HG02623 (cell line): ENCODE data around the gene INPP5D.

Experiments used
- ATAC-seq: cut with Tn5 transposase; IDR thresholded peaks from one replicate; pipeline ENCODE4 v1.9.1; 2021; ENCODE audit warnings: moderate library complexity; ENCODE audit not compliant: unreplicated experiment

The INPP5D gene

DNA sequence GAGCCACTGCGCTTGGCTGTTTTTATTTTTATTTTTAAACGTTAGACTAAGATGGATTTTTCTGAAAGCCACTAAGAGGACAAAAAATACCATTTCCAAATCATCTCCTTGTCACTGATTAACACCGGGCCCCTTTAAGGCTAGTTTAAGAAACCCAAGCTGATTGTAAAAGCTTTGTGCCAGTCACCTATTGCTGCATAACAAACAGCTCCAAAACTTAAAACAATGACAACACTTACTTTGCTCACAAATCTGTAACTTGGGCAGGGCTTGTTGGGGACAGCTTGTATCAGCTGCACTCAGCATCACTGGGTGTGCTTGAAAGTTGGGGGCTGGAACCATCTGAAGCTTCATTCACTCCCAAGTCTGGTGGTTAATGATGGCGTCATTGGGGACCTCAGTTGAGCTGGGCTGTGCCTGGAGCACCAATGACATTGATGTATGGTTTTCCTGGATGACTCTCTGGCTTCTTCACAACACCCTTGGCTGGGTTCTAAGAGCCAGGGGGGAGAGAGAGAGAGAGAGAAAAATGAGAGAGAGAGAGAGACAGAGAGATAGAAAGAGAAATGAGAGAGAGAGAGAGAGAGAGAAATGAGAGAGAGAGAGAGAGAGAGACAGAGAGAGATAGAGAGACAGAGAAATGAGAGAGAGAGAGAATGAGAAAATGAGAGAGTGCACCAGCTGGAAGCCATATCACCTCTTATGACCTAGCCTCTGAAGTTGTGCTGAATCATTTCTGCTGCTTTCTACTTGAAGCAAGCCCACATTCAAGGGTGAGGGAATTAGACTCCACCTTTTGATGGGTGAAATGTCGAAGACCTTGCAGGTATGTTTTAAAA is 165.3 kb downstream of the INPP5D start:
- ATAC-seq, result no peak

DNA sequence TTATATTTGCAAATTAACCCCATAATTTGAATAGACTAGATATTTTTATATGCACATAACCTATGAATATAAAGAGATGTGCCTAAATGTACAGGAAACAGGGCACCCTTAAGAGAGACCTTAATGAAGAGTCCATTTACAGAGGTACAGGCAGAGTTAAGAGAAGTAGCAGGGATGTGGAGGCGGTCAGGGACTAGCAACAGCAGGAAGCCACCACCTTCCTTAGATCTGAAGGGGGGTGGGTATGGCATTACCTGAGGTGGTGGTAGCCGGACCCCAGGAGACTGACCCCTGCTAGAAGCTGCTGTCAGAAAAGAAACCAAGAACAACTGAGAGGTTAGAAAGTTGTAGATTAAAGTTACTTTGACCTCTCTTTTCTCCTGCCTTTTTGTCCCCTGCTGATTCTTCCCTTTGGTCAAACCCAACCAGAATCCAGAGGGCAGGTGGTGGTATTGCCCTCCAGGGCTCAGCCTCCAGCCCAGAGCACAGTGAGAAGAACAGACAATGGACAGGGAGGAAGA is 166.4 kb downstream of the INPP5D start:
- ATAC-seq, result no peak

DNA sequence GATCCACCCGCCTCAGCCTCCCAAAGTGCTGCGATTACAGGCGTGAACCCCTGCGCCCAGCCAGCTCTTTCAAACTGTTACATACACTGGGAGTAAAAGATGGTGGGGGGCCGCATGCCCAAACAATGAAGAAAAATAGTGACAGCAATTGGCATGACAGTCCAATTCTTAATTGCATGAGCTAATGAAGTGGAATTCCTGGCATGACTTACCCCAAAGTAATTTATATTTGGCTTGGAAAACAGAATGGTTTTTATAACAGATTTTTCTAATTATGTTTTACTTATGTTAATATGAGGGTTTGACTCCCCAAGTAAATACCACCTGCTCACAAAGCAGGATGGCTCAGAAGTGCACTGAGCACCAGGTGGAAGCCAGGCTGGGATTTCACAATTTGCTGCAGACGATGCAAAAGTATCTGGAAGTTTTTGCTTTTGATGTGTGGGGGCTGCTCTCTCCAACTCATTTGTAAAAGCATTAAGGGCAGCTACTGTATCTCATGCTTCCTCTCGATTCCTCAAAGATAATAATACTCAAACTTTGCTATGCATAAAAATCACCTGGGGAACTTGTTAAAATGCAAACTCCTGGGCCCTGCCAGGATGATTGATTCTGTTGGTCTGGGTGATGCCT is 167.3 kb downstream of the INPP5D start:
- no peak for ATAC-seq

DNA sequence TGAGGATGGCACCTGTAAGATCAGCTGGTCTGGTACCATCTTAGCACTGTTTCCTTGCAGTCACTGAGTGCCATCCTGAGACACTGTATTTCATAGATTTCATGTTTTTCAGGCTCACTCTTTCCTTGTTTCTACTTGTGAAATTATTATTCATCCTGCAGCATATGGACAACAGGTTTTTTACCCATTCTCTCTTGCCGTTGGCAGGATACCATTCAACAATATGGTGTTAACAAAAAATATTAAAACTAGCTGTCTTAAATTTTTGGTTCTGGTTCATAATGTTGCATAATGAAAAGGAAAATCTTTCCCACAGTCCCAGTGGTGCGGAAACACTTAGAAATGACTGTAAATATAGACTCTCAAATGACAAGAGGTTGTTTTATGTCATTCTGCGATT is 168.2 kb downstream of the INPP5D start:
- ATAC-seq, result no peak

DNA sequence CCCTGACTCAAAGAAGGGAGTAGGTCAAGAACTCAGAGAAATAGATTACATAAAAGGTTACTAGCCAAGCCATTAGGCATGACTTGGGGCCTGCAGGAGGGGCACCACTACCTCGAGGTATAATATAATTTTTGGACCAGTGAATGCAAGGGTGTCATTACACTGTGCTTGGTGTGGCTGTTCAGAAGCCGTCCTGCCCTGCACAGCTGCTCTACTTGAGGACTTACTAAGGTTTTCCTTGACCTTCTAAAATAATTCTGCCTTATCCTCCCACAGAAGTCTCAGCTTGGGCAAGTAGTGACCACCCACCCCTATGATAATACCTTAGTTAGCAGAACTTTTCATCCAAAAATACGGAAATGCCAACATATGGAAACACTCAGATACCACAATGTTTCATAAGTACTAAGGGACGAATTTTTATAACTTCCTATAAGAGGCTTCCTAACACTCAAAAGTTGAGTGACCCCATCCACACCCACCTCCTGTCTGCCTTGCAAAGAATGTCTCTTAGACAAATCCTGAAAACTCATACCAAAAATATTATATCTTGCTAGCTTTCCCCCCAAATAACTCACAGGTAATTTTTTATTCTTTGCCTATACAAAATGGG is 173.6 kb downstream of the INPP5D start:
- ATAC-seq, result no peak

DNA sequence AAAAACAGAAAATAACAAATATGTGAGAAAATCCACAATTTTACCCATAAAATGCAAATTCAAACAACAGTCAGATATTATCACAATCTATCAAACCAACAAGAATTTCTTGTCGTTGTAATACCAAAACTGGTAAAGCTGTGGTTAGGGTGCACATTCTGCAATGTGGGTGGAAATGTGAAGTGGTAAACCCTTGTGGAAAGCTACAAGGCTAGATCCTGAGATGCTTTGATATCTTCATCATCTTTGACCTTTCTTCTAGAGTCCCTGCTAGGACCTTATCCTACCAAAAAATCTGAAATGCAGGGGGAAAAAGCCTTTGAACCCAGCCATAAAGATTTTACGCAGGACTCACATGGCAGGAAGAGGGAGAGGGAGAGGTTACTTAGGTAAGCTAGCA is 174.1 kb downstream of the INPP5D start:
- no peak for ATAC-seq

DNA sequence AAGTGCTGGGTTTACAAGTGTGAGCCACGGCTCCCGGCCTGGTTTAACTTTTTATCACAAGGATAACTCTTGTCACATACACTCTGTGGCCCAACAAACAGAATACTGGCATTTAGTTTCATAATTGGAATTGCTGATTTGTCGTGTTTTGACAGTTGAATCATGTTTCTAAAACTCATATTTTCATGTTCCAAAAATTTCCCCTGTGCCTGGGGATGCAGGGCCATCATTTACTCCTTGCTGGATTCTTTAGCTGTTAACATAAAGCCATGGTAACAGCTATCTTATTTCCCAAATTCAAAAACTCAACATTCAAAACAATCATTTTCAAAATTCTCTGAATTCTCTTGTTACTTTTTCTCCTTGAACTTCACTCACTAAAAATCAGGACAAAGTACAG is 174.9 kb downstream of the INPP5D start:
- no peak for ATAC-seq

DNA sequence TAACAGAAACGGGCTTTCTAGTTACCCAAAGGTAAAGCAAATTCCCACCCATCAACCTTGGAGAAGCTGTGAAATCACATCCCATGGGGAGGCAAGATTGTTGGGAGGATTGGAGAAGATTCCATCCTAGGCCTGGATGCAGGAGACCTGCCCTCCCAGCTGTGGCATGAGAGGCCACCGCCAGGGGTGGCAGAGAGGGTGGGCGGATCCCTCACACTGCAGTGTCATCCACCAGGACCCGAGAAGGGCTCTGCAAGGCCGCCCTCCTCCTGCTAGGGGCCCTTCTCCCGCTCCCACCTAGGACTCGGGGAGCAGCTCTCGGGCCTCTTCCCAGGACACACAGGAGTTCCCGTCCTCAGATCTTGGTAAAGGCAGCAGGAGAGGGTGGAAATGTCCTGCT is 175.8 kb downstream of the INPP5D start:
- no peak for ATAC-seq

DNA sequence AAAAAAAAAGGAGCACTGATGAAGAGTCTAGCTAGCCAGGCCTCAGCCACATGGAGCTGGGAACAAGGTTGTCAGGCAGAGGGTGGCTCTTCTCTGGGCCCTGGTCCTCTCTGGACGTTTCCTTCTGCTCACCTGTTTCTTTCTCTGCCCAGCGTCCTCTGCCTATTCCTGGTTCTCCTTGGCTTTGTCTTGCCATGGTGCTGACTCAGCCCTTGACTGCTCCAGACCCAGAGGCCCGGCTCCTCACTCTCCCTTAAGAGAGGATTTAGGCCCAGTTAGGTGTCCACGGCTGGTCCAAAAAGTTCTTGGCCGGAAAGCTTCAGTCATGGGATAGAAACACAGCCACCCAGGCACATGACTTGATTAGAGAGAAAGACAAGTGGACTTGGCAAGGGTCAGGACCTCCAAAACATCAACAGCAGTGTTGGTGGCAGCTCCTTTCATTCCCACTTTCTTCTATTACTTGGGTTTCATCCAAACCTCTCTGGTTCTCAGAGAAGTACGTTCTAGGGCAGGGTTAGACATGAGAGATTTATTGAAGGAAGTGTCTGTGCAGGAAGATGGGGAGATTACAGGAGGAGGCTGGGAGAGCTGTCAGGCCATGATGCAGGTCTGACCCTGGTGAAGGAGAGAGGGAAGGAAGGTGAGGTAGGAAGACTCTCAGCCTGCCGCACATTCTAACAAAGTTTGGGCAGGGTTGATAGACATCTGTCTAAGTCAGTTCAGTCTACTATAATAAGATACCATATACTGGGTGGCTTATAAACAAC is 176.9 kb downstream of the INPP5D start:
- no peak for ATAC-seq

DNA sequence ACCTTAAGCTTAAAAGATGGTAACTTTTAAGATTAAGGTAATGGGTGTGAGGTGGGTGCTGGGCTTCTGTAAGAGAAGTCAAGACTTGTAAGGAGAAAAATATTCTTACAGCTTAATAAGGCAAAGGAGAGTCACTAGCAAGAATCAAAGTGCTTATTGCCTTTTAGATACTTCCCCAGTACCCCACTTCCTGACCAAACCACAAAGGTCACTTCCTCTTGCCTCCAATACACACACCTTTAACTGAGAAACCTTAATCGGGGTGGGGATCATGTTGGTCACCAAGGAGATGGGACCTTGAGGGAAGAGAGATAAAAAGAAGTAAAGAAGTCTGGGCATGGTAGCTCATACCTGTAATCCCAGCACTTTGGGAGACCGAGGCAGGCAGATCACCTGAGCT is 180.8 kb downstream of the INPP5D start:
- ATAC-seq, result no peak

DNA sequence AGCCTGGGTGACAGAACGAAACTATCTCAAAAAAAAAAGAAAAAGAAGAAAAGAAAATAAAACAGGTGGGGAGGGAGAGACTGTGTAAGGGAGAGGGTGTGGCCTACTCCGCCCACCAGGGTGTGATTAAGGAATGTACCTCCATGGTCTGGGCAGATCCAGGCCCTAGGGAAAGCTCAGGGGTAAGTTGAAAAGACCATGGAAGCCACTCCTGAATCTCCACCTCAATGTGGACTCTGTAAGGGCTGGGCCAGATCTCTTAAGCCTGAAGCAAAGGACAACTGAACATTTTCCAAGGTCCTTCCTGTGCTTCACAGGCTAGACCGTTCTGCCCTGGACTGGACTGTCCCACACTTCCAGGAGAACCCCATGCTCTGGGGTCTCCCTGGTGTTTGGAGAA is 181.7 kb downstream of the INPP5D start:
- ATAC-seq, result no peak

DNA sequence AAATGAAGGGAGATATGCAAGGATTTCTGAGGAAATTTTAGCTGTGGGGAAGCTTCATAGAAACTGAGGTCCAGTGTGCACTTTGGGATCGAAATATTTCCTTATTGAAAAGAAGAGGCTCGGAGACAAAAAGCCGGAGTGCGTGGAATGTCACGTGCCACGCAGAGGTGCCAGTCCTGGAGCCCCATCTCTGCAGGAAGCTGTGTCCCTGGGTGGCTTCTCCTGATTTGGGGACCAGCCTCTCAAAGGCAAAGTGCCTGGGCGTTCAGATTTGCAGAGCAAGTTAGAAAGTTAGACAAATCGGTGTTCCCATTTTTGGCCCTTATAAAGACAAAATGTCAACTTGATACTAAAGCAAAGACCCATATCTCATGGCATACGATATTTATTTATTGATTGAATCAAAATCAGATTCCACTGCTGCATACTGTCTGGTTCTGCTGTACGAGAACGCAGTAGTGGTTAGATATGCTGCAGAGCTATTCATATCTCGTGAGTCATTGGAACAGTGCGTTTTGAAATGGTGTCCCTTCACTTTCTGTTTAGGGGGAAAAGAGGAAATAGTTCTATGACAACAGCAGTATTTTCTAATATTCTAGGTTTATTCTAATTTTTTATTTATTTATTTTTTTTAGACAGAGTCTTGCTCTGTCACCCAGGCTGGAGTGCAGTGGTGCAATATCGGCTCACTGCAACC is 182.2 kb downstream of the INPP5D start:
- ATAC-seq, result no peak

DNA sequence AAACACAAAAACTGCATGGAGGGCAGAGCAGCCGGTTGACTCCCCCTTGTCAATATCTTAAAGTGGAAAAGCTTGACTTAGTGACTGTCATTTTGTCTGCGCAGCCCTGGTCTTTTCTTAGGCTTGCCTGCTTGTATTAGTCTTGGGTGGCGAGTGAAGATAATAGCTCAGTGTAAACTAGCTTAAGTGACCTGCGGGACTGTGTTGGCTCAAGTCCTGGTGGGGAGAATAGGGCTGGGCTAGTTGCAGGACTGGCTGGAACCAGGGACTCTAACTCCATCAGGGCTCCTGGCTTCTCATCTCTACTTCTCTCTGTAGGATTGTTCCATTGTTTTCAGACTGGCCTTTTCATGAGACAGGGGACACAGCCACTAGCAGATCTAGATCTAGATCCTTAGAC is 183.2 kb downstream of the INPP5D start:
- no peak for ATAC-seq

DNA sequence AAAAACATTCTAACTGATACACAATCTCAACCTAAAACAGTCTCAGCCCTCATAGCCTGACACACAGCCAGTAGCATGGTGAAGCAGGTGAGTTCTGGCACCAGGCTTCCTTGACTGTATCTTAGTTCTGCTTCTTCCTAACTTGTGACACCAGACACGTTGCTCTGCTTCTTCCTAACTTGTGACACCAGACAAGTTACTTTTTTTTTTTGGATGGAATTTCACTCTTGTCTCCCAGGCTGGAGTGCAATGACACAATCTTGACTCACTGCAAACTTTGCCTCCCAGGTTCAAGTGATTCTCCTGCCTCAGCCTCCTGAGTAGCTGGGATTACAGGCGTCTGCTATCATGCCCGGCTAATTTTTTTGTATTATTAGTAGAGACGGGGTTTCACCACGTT is 184.7 kb downstream of the INPP5D start:
- no peak for ATAC-seq

DNA sequence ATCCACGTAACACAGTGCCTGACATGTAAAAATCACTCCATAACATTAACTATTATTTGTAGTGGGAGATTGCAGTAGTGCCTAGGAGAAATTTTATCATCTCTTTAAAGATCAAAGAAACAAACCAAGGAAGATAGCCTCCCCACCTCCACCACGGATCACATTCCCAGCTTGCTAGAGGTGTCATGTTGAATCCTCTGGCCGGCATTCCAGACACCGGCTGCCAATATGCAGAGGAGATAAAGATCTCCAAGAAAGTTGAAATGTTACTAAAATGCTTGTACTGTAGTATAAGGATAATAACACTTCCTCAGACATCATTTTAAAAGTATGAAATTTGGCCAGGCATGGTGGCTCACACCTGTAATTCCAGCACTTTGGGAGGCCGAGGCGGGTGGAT is 185.3 kb downstream of the INPP5D start:
- ATAC-seq, result no peak

DNA sequence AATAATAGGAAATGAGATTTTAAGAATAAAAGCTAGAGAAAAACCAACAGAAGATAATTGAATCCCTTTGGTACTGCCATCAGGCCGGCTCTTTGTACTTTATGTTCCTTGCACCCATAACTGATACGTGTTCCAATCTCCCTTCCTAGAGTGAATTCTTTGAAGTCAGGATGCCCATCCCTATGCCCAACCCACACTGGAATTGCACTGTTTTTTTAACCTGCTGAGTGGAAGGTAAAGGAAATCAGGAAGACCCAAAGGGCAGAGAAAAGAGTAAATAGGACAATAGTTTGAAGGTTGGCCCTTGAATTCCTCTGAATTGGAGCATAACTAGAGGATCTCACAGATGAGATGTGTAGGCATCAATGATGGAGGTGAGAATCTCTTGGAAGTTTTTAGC is 187.0 kb downstream of the INPP5D start:
- ATAC-seq, result no peak

DNA sequence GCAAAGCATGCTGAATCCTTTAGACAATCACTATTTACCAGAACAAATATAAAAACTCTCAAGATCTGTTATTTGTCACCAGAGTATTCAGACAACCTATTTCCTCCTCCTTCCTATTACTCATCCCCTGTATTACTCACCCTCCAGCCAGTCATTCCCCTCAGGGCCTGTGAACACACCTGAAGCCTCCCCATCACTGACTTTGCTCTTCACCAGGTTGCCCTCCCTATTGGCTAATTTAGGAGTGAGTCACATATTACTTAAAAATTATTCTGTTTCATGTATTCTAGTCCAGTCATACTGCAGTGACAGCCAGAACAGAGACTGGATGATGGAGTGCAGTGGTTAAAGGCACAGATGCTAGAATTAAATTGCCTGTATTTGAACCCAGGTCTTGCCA is 187.6 kb downstream of the INPP5D start:
- ATAC-seq, result no peak

DNA sequence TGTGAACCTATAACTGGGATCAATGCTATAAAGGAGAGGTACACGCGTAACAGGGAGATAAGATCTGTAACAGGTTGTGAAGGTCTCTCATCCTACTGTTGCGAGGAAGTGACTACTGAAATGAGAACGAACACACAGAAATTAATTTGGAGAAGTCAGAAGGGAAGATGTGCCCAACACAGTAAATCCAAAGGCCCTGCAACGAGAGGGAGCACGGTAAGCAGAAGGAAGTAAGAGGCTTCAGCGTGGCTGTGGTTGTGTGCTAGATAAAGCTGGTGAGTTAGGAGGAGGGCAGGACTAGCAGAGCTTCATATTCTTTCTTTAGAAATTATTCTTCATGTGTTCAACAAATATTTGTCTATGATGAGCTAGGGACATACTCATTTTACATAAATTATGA is 188.9 kb downstream of the INPP5D start:
- no peak for ATAC-seq

DNA sequence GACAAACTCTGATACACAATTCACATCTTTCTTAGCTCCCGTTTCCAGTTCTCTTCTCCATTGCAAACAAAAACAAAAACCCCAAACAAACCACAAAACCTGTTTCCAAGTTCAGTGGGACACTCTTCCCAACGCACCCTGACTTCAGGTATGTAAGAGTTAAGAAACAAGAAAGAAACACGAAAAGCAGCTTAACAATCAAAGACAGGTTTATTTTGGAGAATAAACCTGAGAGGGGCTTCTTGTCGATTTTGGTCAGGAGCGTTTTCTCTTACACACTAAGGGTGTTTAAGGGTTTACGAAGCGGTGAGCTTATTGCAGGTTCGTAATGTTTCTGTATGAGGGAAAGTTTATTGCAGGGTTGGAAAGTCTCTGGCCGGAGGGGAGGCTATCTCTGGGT is 190.4 kb downstream of the INPP5D start:
- ATAC-seq, result no peak

DNA sequence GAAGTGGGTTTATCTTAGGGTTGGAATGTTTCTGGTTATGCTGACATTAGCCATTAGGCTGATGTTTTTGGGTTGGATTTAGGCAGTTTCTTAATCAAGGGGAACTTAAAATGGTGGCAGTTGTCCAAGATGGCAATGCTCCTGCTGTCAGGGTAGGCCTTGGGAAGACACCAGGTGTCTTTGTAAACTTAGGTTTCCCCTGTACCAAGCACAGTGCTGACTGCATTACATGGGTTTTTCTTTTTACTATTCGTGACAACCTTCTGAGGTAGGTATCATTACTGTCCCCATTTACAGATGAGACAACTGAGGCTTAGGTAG is 190.8 kb downstream of the INPP5D start:
- peak; percentile 10 for ATAC-seq
